Measurements from ENCODE around the gene ETFB.

ETFB gene

DNA sequence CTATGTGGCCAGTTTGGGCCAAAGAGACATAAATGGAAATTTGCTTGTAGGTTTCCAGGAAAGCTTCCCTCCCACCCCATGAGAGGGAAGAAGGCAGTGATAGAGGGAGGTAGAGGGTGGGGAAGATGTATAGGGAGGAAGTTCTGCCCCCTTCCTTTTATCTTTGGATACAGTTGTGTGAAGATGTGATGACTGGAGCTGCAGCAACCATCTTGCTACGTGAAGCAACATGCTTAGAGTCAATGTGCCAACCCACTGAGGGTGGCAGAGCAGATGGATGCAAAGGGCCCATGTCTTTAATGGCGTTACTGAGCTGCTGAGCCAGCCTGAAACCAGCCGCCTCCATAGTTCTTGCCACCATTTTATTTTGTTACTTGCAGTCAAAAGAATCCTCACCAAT, 35.0 kb downstream of the ETFB start:
- no peak for DNase-seq (ENCODE audit: low read depth, low spot score)
- H3K27ac ChIP-seq = no peak overlapping the region

DNA sequence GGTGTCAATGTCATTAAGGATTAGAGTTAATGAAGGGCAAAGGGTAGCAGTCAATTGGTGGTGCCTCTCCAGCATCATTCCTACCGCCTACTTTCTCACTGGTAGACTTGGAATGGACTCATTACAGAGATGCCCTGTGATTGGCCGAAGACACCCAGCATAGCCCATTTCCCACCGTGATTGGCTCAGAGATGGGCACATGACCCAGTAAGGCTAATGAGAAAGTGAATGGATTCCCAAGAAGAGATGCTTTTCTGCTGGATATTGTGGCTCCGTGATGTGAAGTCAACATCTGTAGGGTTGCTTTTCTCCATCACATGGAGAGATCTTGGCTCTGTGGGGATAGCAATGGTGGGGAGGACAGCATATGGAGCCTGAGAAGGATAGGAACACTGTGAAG, 35.8 kb downstream of the ETFB start:
- no peak overlapping the region for H3K27ac ChIP-seq
- no peak for DNase-seq (ENCODE audit: low read depth, low spot score)

DNA sequence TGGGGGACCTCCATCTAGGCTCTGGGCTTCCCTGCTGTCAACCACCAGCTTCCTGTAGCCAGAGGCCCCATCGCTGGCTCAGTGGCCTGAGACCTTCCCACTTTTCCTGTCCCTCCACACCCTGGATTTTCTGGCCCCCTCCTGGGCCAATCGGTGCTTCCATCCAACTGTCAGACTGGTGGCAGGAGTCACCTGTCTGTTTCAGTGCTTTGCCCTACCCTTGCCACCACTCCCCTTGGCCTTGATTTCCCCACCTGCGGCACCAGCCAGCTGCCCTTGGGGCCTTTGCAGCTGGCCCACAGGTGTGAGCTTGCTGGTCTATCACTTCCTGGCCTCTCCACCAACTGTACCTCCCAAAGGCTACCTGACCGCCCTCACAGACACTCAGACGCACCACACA, 36.8 kb downstream of the ETFB start:
- DNase-seq (ENCODE audit: low read depth, low spot score) = no peak

DNA sequence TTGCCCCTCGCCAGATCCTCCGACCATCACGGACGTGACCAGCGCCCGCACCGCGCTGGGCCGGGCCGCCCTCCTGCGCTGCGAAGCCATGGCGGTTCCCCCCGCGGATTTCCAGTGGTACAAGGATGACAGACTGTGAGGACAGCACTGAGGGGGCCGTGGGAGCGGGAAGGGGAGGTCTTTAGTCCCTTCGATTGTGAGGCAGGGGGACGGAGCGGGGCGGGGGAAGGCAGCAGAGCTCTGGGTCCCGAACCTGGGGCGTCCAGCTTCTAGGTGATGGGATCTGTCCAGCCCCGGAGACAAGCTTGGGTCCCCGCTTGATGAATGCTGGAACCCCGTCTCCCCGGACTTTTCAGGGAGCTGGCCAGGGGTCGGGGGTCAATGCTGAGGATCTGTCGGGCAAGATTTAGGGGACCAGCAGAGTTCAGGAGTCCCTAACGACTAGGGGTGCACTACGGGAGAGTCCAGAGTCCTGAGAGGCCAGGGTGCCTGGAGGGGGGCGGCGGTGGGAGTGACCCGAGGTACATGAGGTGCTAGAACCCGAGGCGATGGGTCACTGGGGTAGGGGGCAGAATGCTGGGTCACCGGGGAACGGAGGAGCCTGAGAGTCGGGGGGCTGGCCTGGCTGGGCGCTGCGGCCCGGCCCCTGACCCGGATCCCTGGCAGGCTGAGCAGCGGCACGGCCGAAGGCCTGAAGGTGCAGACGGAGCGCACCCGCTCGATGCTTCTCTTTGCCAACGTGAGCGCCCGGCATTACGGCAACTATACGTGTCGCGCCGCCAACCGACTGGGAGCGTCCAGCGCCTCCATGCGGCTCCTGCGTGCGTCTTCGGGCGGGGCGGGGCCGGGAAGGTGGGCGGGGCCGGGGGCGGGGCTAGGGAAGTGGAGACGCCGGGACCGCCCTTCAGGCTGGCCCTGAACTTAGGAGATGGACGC, 38.9 kb downstream of the ETFB start:
- no peak overlapping the region for H3K27ac ChIP-seq

More for the DNA sequence above, 36.8 kb downstream of the ETFB start:
- H3K27ac ChIP-seq = no peak overlapping the region

DNA sequence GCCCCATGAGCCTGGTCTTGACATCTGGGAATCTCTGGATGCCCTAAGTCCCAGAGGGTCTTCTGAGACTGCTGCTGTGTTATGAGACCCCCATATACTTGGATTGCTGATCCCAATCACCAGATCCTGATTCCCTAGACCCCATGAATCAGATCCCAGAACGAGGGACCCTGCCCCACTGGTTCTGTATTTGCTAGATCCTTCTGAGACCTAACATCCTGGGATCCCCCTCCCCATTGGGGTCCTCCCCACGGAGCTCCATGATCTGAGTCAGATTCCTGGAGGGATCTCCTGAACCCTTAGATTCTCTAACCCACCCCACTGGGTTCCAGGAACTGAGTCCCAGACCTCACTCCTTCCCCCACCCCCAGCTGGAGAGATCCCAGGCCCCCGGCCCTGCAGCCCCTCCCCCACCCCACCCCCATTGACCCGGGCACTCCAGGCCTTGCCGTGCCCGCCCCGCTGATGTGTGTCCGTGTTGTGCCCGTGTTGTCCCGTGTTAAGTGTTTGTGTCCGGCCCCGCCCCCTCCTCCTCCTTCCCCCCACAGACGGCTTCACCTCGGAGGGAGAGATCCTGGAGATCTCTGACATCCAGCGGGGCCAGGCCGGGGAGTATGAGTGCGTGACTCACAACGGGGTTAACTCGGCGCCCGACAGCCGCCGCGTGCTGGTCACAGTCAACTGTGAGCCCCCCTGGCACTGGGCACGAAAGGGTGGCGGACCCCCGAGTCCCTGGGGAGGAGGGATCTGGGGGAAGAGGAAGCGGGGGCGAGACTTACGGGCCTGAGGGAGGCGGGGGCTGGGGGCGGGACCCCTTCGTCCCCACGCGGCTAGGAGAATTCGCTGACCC, 39.7 kb downstream of the ETFB start:
- H3K27ac ChIP-seq = no peak overlapping the region
- DNase-seq (ENCODE audit: low read depth, low spot score) = no peak

More for the DNA sequence above, 38.9 kb downstream of the ETFB start:
- no peak for DNase-seq (ENCODE audit: low read depth, low spot score)

DNA sequence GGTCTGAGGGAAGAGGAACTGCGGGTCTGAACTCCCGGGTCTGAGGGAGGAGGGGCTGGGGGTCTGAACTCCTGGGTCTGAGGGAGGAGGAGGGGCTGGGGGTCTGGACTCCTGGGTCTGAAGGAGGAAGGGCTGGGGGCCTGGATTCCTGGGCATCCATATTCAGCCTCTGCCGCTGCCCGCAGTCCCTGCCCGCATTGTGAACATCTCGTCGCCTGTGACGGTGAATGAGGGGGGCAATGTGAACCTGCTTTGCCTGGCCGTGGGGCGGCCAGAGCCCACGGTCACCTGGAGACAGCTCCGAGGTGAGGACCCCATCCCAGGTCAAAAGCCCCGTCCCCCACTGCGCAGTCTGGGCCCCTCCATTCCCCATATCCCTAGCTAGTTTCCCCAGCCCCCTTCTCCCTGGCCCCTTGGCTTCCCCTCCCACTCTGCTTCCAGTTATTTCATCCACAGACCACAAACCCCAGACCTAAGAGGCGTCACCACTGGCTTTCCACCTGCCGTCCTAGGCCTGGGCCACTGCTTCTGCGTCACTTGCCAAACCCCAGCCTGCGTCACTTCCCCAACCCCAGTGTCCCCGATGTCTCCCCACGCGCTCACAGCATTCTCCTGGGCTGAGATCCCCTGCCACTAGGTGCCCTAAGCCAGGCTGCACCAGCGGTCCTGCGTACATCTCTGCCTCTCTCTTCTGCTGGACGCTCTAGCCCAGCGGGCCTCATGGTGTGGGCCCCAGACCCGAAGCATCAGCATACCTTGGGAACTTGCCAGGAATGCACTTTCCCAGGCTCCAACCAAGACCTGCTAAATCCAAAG, 40.8 kb downstream of the ETFB start:
- no peak for DNase-seq (ENCODE audit: low read depth, low spot score)
- no peak overlapping the region for H3K27ac ChIP-seq

DNA sequence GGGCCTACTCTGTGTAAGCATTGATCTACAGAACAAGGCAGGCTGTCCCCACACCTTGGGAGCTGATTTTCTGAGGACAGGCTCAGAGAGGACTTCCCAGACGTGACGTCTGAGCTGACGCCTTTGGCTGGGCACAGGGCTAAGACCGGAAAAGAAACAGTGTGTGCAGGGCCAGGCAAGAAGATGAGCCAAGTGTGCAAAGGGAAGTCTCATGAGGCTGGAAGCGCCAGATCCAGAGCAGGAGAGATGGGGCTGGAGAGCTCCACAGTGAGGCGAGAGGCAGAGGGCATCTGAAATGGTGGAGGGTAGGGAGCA, 42.1 kb downstream of the ETFB start:
- no peak overlapping the region for H3K27ac ChIP-seq
- no peak for DNase-seq (ENCODE audit: low read depth, low spot score)

DNA sequence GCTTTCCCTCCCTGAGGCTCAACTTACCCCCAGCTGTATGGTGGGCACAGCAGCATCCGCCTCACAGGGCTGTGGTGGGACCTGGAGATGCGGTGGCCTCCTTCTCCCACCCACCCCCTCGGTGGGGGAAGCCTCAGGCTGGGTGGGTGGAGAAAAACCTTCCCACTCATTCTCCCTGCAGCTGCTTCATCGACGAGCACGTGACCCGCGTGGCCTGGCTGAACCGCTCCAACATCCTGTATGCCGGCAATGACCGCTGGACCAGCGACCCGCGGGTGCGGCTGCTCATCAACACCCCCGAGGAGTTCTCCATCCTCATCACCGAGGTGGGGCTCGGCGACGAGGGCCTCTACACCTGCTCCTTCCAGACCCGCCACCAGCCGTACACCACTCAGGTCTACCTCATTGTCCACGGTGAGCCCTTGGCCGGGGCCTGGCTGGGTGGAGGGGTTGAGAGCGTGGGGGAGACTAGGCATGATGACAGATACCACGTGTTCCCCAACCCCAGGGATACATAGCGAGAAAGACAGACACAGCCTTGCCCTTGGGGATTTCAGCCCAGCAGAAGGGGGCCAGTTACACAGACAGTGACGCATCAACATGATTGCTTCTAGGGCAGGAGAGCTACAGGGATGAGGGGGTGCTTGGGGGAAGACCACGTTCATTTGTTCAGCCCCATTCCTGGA, 42.6 kb downstream of the ETFB start:
- no peak overlapping the region for H3K27ac ChIP-seq
- no peak for DNase-seq (ENCODE audit: low read depth, low spot score)

DNA sequence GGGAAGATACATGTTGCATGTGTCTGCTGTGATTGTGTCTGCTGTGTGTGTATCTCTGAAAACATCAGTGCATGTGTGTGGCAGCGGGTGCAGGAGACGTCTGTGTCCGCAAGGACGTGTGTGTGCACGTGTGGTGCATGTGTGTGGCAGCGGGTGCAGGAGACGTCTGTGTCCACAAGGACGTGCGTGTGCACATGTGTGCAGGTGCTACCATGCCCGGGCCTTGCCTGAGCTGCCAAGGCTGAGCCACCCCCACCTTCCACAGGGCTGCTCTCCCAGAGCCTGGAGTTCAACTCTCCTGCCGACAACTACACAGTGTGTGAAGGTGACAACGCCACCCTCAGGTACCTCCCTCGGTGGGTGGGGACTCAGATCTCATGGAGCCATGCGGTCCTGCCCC, 44.4 kb downstream of the ETFB start:
- no peak overlapping the region for H3K27ac ChIP-seq
- no peak for DNase-seq (ENCODE audit: low read depth, low spot score)

DNA sequence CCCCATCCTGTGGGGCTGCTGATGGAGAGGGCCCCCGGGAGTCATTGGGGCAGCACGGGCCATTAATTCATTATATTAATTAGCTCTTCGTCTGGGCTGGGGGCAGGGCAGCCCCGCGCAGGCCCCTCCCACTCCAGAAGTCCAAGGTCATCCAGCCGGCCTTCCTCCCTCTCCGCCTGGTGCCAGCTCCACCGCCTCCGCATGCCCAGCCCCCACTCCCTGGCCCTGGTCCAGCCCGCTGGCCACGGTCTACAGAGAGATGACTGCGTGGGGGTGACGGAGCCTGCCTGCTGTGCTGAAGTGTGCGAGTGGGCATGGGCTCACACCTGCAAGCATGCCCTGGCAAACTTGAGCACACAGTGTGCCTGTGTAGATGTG, 45.9 kb downstream of the ETFB start:
- no peak for DNase-seq (ENCODE audit: low read depth, low spot score)
- H3K27ac ChIP-seq = no peak overlapping the region

DNA sequence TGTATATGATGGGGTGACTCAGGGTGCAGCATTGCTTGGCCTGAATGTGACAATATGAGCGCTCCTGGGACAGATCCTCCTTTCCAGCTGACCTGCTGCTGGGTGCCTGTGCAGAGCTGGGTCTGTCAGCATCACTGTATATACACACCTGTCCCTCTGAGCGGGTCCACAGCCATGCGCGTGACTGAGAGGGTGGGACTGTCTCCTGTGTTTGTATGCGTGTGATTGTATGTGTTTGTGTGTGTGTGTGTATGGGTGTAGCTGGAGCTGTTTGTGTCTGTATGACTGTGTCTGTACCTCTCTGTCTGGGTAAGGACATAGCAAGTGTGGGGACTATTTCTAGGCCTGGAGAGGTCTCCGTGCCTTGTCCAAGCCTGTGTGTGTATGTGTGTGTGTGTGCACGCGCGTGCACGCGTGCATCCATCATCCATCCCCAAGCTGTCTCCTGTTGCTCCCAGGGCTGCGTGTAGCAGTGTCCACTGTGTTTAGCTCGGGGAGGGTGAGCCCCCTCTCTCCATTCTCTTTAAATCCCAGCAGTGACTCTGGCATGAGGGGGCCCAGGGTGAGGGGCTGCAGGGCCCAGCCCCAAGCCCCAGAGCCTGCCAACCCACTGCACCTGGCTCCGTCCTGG, 46.4 kb downstream of the ETFB start:
- DNase-seq (ENCODE audit: low read depth, low spot score) = no peak
- no peak overlapping the region for H3K27ac ChIP-seq

DNA sequence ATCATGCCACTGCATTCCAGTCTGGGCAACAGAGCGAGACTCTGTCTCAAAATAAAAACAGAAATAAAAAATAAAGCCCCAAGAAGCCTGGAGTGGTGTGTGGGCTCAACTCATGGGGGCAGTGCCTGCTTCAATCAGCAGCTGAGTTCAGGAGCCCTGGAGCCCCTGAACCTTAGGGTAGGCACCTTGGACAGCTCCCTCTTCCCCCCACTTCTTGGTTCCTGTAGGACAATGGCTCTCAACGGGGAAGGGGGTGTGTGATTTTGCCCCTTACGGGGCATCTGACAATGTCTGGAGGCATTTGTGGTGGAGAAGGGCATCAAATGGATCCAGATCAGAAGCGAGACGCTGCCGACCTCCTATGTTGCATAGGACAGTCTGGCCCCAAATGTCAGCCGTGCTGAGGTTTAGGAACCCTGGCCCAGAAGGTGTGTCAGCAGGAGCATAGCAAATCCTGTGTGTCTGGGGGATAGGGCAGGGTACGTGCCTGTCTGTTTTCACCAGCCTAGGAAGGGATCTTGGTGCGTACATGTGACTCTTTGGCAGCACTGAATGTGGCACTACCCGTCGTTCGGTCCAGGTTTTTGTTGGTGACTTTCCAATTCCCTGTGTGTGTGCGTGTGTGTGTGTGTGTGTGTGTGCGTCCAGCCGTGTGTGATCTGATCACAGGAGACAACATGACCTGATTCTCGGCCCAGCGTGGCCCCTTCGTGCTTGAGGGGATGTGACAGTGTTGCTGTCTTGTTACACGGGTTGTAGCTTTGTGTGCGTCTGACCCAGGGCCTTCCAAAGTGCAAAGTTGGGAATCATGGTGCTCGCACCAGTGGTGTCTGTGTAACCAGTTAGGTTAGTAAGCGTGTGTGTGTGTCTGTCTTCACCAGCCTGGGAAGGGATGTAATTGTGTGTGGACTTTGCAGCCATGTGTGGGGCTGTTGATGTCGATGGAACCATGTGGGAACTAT, 47.2 kb downstream of the ETFB start:
- no peak overlapping the region for H3K27ac ChIP-seq
- DNase-seq (ENCODE audit: low read depth, low spot score) = no peak

DNA sequence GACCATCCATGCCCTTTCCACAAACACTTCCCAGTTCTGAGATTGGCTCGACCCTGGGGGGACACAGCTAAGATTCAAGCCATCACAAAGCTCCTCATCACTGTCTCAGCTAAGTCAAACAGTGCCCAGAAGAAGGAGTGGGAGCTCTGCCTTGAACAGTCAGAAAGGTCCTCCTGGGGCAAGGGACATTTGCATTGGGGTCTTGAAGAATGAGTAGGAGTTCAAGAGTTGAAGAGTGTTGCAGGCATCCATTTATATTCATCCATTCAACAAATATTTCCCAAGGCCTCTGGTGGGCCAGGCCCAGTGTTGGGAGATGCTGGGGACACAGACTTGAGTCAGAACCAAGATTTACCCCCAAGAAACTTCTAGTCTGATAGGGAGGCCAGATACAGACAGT, 48.2 kb downstream of the ETFB start:
- DNase-seq (ENCODE audit: low read depth, low spot score) = no peak
- H3K27ac ChIP-seq = no peak overlapping the region

DNA sequence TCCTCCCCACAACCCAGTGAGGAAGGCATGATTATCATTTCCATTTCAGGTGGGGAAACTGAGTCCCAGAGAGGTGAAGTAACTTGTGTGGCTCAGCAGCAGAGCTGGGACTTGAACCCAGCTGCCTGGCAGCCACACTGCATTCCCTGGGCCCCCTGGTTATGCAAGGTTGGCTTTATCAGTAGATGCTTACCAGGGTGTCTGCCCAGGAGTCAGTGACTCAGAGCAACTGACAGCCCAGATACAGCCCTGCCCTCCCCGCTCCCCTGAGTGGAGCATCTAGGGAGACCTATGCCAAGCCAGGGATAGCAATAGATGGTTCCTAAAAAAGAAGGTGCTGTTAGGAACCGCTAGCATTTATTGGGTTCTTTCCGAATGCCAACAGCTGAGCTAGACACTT, 48.8 kb downstream of the ETFB start:
- DNase-seq (ENCODE audit: low read depth, low spot score) = no peak
- no peak overlapping the region for H3K27ac ChIP-seq

DNA sequence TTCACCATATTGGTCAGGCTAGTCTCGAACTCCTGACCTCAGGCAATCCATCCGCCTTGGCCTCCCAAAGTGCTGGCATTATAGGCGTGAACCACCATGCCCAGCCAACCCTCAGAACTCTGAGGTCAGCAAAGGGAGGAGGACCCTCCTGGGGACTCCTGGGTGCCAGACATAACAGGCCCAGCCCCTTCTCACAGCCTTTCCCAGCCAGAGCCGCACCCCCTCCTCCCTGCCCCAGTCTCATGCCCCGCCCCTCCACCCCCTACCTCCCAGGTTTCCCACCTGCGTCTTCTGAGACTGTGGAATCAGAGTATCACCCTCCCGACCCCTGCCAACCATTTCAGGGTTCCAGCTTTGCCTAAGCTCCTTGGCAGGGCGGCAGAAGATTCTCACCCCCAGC, 49.5 kb downstream of the ETFB start:
- H3K27ac ChIP-seq = no peak overlapping the region
- no peak for DNase-seq (ENCODE audit: low read depth, low spot score)

DNA sequence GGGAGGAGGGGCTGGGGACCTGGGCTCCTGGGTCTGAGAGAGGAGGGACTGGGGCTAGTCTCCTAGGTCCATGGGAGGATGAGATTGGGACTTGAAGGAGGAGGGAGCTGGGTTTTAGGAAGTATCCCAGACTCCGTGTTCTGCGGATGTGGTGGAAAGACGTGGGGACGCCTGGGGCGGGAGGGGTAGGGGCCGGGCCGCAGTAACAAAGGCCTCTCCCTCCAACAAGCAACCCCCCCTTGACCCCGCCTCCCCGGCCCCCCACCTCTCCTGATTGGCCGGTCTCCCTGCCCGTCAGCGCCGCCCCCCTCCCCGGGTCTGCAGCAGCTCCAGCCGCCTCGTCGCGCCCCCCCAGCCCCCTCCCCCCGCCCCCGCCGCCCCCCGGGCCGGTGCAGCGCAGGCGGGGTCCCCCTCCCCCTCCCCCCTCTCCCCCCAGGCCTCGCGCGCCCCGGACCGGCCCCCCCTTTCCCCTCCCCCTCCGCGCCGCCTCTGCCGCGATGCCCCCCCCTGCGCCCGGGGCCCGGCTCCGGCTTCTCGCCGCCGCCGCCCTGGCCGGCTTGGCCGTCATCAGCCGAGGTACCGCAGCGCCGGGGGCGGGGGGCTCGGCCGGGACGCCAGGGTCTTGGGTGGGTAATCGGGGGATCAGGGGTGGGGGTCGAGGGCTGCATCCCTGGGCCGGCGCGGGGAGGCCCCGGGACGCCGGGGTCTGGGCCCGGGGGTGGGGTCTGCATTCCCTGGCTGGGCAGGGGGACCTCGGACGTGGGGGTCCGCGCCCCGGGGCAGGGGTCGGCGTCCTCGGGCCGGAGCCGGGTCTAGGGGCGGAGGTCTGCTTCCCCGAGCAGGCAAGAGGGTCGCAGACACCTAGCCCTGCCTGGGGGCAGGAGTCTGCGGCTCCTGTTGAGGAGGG, 54.6 kb downstream of the ETFB start, which contains the start of gene IGLON5:
Gene IGLON5, plus strand, starts transcription at position 294 of the 907 bp plus-strand sequence. Its CDS starts 204 bp downstream, at position 498.
- DNase-seq (ENCODE audit: low read depth, low spot score) = no peak
- no peak within 1 kb of the TSS for H3K27ac ChIP-seq

DNA sequence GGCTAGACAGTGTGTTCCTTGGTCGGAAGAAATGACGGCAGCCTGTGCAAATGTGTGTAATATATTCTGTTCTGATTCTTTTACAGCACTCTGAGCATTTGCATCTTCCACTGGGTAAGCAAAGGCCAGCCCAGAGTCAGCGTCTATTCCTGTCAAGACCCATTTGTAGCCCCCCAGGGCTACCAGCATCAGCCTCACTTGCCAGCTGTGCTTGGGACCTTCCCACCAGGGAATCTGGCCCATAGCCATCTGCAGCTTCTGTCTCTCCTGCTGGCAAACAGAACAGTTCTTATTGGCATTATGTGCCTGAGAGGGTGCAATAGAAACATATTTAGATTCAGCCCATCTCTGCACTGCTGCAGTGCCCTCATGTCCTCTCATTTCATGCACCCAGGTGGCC, 60.7 kb downstream of the ETFB start:
- DNase-seq (ENCODE audit: low read depth, low spot score) = no peak

More for the DNA sequence above, 60.7 kb downstream of the ETFB start:
- no peak overlapping the region for H3K27ac ChIP-seq

Measured in epithelial cell of prostate (primary cell).